Ecto neural progenitor cell (in vitro differentiated cells): ENCODE data around the gene RAP1GAP2.

ENCODE experiments used
- DNase-seq: peaks from one replicate; pipeline ENCODE4 v3.0.0-alpha.2; 2018; ENCODE audit warnings: low spot score

Gene RAP1GAP2

GRCh38 chr17:2971851-2972250 lies 175.6 kb downstream of the RAP1GAP2 start:
- DNase-seq: no peak

- peak; percentile 14 for DNase-seq
Observed at GRCh38 chr17:2972749-2973148, 176.5 kb downstream of the RAP1GAP2 start.

GRCh38 chr17:2974347-2974746 lies 178.1 kb downstream of the RAP1GAP2 start:
- no peak for DNase-seq

GRCh38 chr17:2975469-2975958 lies 179.3 kb downstream of the RAP1GAP2 start:
- DNase-seq: peak; percentile 45

GRCh38 chr17:2977157-2977556 lies 180.9 kb downstream of the RAP1GAP2 start:
- peak; percentile 9 for DNase-seq

- DNase-seq: peak; percentile 19
Observed at GRCh38 chr17:2978116-2978515, 181.9 kb downstream of the RAP1GAP2 start.

GRCh38 chr17:2978991-2979390 lies 182.8 kb downstream of the RAP1GAP2 start:
- DNase-seq: no peak

GRCh38 chr17:2980211-2980903 lies 184.1 kb downstream of the RAP1GAP2 start:
- no peak for DNase-seq

GRCh38 chr17:2980904-2981246 lies 184.6 kb downstream of the RAP1GAP2 start:
- DNase-seq: peak; percentile 45

GRCh38 chr17:2981325-2981724 lies 185.1 kb downstream of the RAP1GAP2 start:
- DNase-seq: peak; percentile 33

- peak; percentile 48 for DNase-seq
Observed at GRCh38 chr17:2982854-2983253, 186.6 kb downstream of the RAP1GAP2 start.

GRCh38 chr17:2983255-2983654 lies 187.0 kb downstream of the RAP1GAP2 start:
- DNase-seq: no peak

- DNase-seq: peak; percentile 33
Observed at GRCh38 chr17:2985318-2985717, 189.1 kb downstream of the RAP1GAP2 start.

GRCh38 chr17:2986925-2987324 lies 190.7 kb downstream of the RAP1GAP2 start:
- peak; percentile 20 for DNase-seq

GRCh38 chr17:2989396-2989795 lies 193.2 kb downstream of the RAP1GAP2 start:
- DNase-seq: peak; percentile 3

GRCh38 chr17:2989855-2990254 lies 193.6 kb downstream of the RAP1GAP2 start:
- DNase-seq: no peak

- peak; percentile 26 for DNase-seq
Observed at GRCh38 chr17:2990396-2990795, 194.2 kb downstream of the RAP1GAP2 start.

- DNase-seq: peak; percentile 28
Observed at GRCh38 chr17:2991396-2992180, 195.3 kb downstream of the RAP1GAP2 start.

- no peak for DNase-seq
Observed at GRCh38 chr17:2994441-2994840, 198.2 kb downstream of the RAP1GAP2 start.

GRCh38 chr17:2995377-2995776 lies 199.1 kb downstream of the RAP1GAP2 start:
- DNase-seq: peak; percentile 57

- no peak for DNase-seq
Observed at GRCh38 chr17:2995886-2996809, 199.9 kb downstream of the RAP1GAP2 start.
